ENCODE results near the gene METRNL.
"Not testable (repeated sequence)": the region's sequence is repeated elsewhere in the genome, so short reads cannot be mapped to it uniquely, and the experiment has no call there.

Gene METRNL

GRCh38 chr17:83136931-83137330 is 57.5 kb downstream of the METRNL start:
- no peak overlapping the region for H3K4me3 ChIP-seq (ENCODE audit: control insufficient read depth, low read depth, low read length)
- TF ChIP-seq CTCF (IDR thresholded peaks at IDR 0.05; ENCODE audit: control insufficient read depth, insufficient read depth, low read depth, low read length, missing control alignments): no peak
- no peak for DNase-seq (ENCODE audit: low read depth)

- H3K4me3 ChIP-seq (ENCODE audit: control insufficient read depth, low read depth, low read length): no peak overlapping the region
- no peak for DNase-seq (ENCODE audit: low read depth)
Measured at GRCh38 chr17:83137523-83137922, 58.1 kb downstream of the METRNL start.

GRCh38 chr17:83138820-83139219 is 59.4 kb downstream of the METRNL start:
- DNase-seq (ENCODE audit: low read depth): no peak
- TF ChIP-seq CTCF (IDR thresholded peaks at IDR 0.05; ENCODE audit: control insufficient read depth, insufficient read depth, low read depth, low read length, missing control alignments): no peak
- no peak overlapping the region for H3K4me3 ChIP-seq (ENCODE audit: control insufficient read depth, low read depth, low read length)

More at GRCh38 chr17:83137523-83137922, 58.1 kb downstream of the METRNL start:
- TF ChIP-seq CTCF (IDR thresholded peaks at IDR 0.05; ENCODE audit: control insufficient read depth, insufficient read depth, low read depth, low read length, missing control alignments): no peak

GRCh38 chr17:83139541-83140248 is 60.3 kb downstream of the METRNL start:
- H3K4me3 ChIP-seq (ENCODE audit: control insufficient read depth, low read depth, low read length); DNase-seq (ENCODE audit: low read depth): not testable (repeated sequence)

GRCh38 chr17:83140249-83140566 is 60.8 kb downstream of the METRNL start:
- H3K4me3 ChIP-seq (ENCODE audit: control insufficient read depth, low read depth, low read length); DNase-seq (ENCODE audit: low read depth): not testable (repeated sequence)

- TF ChIP-seq CTCF (IDR thresholded peaks at IDR 0.05; ENCODE audit: control insufficient read depth, insufficient read depth, low read depth, low read length, missing control alignments): no peak
- no peak for DNase-seq (ENCODE audit: low read depth)
- H3K4me3 ChIP-seq (ENCODE audit: control insufficient read depth, low read depth, low read length): no peak overlapping the region
Measured at GRCh38 chr17:83142619-83143018, 63.2 kb downstream of the METRNL start.

- DNase-seq (ENCODE audit: low read depth): no peak
- no peak for TF ChIP-seq CTCF (IDR thresholded peaks at IDR 0.05; ENCODE audit: control insufficient read depth, insufficient read depth, low read depth, low read length, missing control alignments)
- H3K4me3 ChIP-seq (ENCODE audit: control insufficient read depth, low read depth, low read length): no peak overlapping the region
Measured at GRCh38 chr17:83143817-83144231, 64.4 kb downstream of the METRNL start.

Data from AG09309 (cell line).